Liver (tissue), 9 donors: Measurements from ENCODE around the gene SAMD8. TPM values are rescaled to one million over a fixed set of nuclear protein-coding genes. Genes with fewer than 3 reads are reported as not detected.

Source experiments
- DNase-seq: peaks from one replicate; pipeline ENCODE4 v3.0.0-alpha.2; 2017; ENCODE audit warnings: low spot score
- H3K27ac ChIP-seq, 2 donors: one replicate each; pipeline ENCODE4 v1.7.0; 2013; ENCODE audit warnings: inconsistent platforms in 2 of 2, low read length in 2 of 2, control low read depth in 1 of 2, low read depth in 1 of 2, mild to moderate bottlenecking in 1 of 2
- H3K27me3 ChIP-seq, 4 donors: one replicate each; pipeline versions ENCODE4 v1.6.1 to v1.7.0; 2013; ENCODE audit warnings: low read length in 3 of 4, inconsistent platforms in 1 of 4, mild to moderate bottlenecking in 1 of 4, moderate library complexity in 1 of 4; ENCODE audit not compliant: control insufficient read depth in 4 of 4, insufficient read depth in 4 of 4
- H3K36me3 ChIP-seq, 4 donors: one replicate each; pipeline versions ENCODE4 v1.6.1 to v1.7.0; 2013; ENCODE audit warnings: low read length in 3 of 4, mild to moderate bottlenecking in 3 of 4, low read depth in 1 of 4, moderate library complexity in 1 of 4; ENCODE audit not compliant: control insufficient read depth in 4 of 4, insufficient read depth in 3 of 4
- H3K4me1 ChIP-seq, 4 donors: one replicate each; pipeline versions ENCODE4 v1.6.1 to v1.7.0; 2013; ENCODE audit warnings: low read length in 3 of 4, mild to moderate bottlenecking in 3 of 4, moderate library complexity in 1 of 4; ENCODE audit not compliant: control insufficient read depth in 4 of 4, insufficient read depth in 4 of 4
- H3K4me3 ChIP-seq, 3 donors: one replicate each; pipeline versions ENCODE4 v1.6.1 to v1.7.0; 2013; ENCODE audit warnings: low read length in 3 of 3, control low read depth in 1 of 3, low read depth in 1 of 3, mild to moderate bottlenecking in 1 of 3
- H3K9ac ChIP-seq, 2 donors: one replicate each; pipeline ENCODE4 v1.7.0; 2013; ENCODE audit warnings: low read length in 2 of 2, mild to moderate bottlenecking in 2 of 2, moderate library complexity in 2 of 2, control low read depth in 1 of 2, low read depth in 1 of 2
- H3K9me3 ChIP-seq, 4 donors: one replicate each; pipeline versions ENCODE4 v1.6.1 to v1.7.0; 2013; ENCODE audit warnings: low read length in 3 of 4; ENCODE audit not compliant: control insufficient read depth in 4 of 4
- ATF3 ChIP-seq: IDR thresholded peaks from 2 replicates; pipeline ENCODE4 v1.6.1; 2016; ENCODE audit warnings: antibody characterized with exemption
- EGR1 ChIP-seq, 2 donors: IDR thresholded peaks; 2 replicates each; pipeline ENCODE4 v1.6.1; 2016 to 2018; ENCODE audit warnings: antibody characterized with exemption in 2 of 2, low read depth in 2 of 2
- FOXA1 ChIP-seq: IDR thresholded peaks from 2 replicates; pipeline ENCODE4 v1.6.1; 2016; ENCODE audit warnings: antibody characterized with exemption
- FOXA2 ChIP-seq: IDR thresholded peaks from 2 replicates; pipeline ENCODE4 v1.6.1; 2016; ENCODE audit warnings: antibody characterized with exemption
- GABPA ChIP-seq, 2 donors: IDR thresholded peaks in 1 of 2; conservative IDR thresholded peaks in 1 of 2; 2 replicates each; pipeline ENCODE4 v1.6.1; 2016; ENCODE audit warnings: antibody characterized with exemption in 2 of 2, mild to moderate bottlenecking in 1 of 2, moderate library complexity in 1 of 2
- HNF4A ChIP-seq, 2 donors: conservative IDR thresholded peaks; 2 replicates each; pipeline ENCODE4 v1.6.1; 2016; ENCODE audit warnings: antibody characterized with exemption in 2 of 2, mild to moderate bottlenecking in 2 of 2
- HNF4G ChIP-seq: IDR thresholded peaks from 2 replicates; pipeline ENCODE4 v1.6.1; 2016; ENCODE audit warnings: antibody characterized with exemption
- JUND ChIP-seq, 2 donors: IDR thresholded peaks; 2 replicates each; pipeline ENCODE4 v1.6.1; 2016; ENCODE audit warnings: antibody characterized with exemption in 2 of 2
- MAX ChIP-seq: IDR thresholded peaks from 2 replicates; pipeline ENCODE4 v1.6.1; 2016; ENCODE audit warnings: antibody characterized with exemption
- NR2F2 ChIP-seq: IDR thresholded peaks from 2 replicates; pipeline ENCODE4 v1.6.1; 2016; ENCODE audit warnings: antibody characterized with exemption
- RAD21 ChIP-seq, 2 donors: IDR thresholded peaks; 2 replicates each; pipeline ENCODE4 v1.6.1; 2016; ENCODE audit warnings: antibody characterized with exemption in 2 of 2, mild to moderate bottlenecking in 2 of 2
- REST ChIP-seq: IDR thresholded peaks from 2 replicates; pipeline ENCODE4 v1.6.1; 2016; ENCODE audit warnings: antibody characterized with exemption, mild to moderate bottlenecking
- RXRA ChIP-seq, 2 donors: IDR thresholded peaks; 2 replicates each; pipeline ENCODE4 v1.6.1; 2017 to 2018; ENCODE audit warnings: antibody characterized with exemption in 2 of 2, mild to moderate bottlenecking in 1 of 2
- SP1 ChIP-seq: IDR thresholded peaks from 2 replicates; pipeline ENCODE4 v1.6.1; 2018; ENCODE audit warnings: antibody characterized with exemption, mild to moderate bottlenecking
- TAF1 ChIP-seq: conservative IDR thresholded peaks from 2 replicates; pipeline ENCODE4 v1.6.1; 2016; ENCODE audit warnings: antibody characterized with exemption, mild to moderate bottlenecking
- YY1 ChIP-seq: IDR thresholded peaks from 2 replicates; pipeline ENCODE4 v1.6.1; 2016; ENCODE audit warnings: antibody characterized with exemption, mild to moderate bottlenecking
- WGBS: extraction: QIAGEN DNeasy Blood & Tissue Kit; methylation state at CpG from one replicate; pipeline ENCODE4 v1.1.7; 2013; 5-methylcytosine and 5-hydroxymethylcytosine counted together
- polyA plus RNA-seq, 2 donors: library from polyadenylated mRNA; stranded (reverse) in 1 of 2; unstranded in 1 of 2; fragments of 200-250 nt in 1 of 2; fragments of >200 nt in 1 of 2; fragmentation: Nextera tagmentation in 1 of 2; extraction: Ambion mirVana in 1 of 2; gene quantifications; one replicate each; pipeline versions ENCODE4 v1.2.1 to v1.2.3, GENCODE V29; 2013 to 2015
- total RNA-seq, 2 donors: library from RNA; depleted of rRNA; stranded (reverse); fragments of >200 nt; gene quantifications; one replicate each; pipeline ENCODE4 v1.2.3, GENCODE V29; 2014
- TF ChIP-seq, protein P1 (sequence below): IDR thresholded peaks from 2 replicates; pipeline ENCODE4 v1.6.1; 2016; ENCODE audit warnings: antibody characterized with exemption
- donor health status: healthy.
- donor health status: healthy.
- donor health status: healthy.
- donor health status: healthy.
- donor health status: healthy.

SAMD8 gene
- total and polyA plus RNA-seq, 4 donors, result 2.8 to 10.3 (median 4.1) TPM

- 81% methylated on average over 13 of the region's 13 CpGs for WGBS
Measured at GRCh38 chr10:75207079-75207856, 95.8 kb downstream of the SAMD8 start.

DNA sequence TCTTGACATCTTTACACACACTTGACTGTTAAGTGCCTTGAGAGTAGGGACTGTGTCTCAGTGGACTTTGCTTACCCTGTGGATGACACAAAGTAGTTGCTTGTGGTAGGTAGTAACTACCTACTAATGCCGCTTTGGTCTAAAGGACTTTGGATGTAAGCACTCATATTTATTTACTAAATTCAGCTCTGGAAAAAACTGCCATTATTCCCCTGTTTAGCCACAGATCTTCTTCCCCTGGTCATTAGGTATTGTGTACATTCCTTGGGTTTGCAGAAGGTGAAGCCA is 96.3 kb downstream of the SAMD8 start:
- WGBS, result 97% methylated on average over 1 of the region's 1 CpG
- Histone ChIP-seq H3K4me1 (peaks cover 2 to 21% (median 15%) of the 10 kb centered on the region in 4 donors), H3K9ac (no peak overlapping the region), H3K27me3 (no peaks in the 10 kb centered on the region), H3K9me3 (no peaks in the 10 kb centered on the region), H3K4me3 (no peak overlapping the region), H3K27ac (no peak overlapping the region), H3K36me3 (peaks cover 0 to under 1% (median 0%) of the 10 kb centered on the region in 4 donors)
- no peak for TF ChIP-seq HNF4A (conservative IDR thresholded peaks at IDR 0.05)
- TF ChIP-seq RXRA (IDR thresholded peaks at IDR 0.05), result no peak
- no peak for TF ChIP-seq GABPA (IDR thresholded peaks at IDR 0.05 in 1 of 2, conservative IDR thresholded peaks at IDR 0.05 in 1 of 2)
- no peak for TF ChIP-seq SP1
- no peak for TF ChIP-seq RAD21 (IDR thresholded peaks at IDR 0.05)
- TF ChIP-seq MAX, result no peak
- TF ChIP-seq TAF1, result no peak
- TF ChIP-seq, protein P1, sequence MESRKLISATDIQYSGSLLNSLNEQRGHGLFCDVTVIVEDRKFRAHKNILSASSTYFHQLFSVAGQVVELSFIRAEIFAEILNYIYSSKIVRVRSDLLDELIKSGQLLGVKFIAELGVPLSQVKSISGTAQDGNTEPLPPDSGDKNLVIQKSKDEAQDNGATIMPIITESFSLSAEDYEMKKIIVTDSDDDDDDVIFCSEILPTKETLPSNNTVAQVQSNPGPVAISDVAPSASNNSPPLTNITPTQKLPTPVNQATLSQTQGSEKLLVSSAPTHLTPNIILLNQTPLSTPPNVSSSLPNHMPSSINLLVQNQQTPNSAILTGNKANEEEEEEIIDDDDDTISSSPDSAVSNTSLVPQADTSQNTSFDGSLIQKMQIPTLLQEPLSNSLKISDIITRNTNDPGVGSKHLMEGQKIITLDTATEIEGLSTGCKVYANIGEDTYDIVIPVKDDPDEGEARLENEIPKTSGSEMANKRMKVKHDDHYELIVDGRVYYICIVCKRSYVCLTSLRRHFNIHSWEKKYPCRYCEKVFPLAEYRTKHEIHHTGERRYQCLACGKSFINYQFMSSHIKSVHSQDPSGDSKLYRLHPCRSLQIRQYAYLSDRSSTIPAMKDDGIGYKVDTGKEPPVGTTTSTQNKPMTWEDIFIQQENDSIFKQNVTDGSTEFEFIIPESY, result no peak
- TF ChIP-seq ATF3, result no peak
- no peak for TF ChIP-seq FOXA1
- TF ChIP-seq REST, result no peak
- no peak for TF ChIP-seq YY1
- no peak for TF ChIP-seq EGR1 (IDR thresholded peaks at IDR 0.05; ENCODE audit: low read depth in 2 of 2)
- TF ChIP-seq JUND (IDR thresholded peaks at IDR 0.05), result no peak
- TF ChIP-seq HNF4G, result no peak
- no peak for DNase-seq

More at GRCh38 chr10:75207079-75207856, 95.8 kb downstream of the SAMD8 start:
- Histone ChIP-seq H3K9ac (no peak overlapping the region), H3K27me3 (no peaks in the 10 kb centered on the region), H3K4me3 (no peak overlapping the region), H3K9me3 (no peaks in the 10 kb centered on the region), H3K4me1 (peaks cover 0 to 16% (median 12%) of the 10 kb centered on the region in 4 donors), H3K36me3 (no peaks in the 10 kb centered on the region), H3K27ac (no peak overlapping the region)
- TF ChIP-seq YY1, result no peak
- TF ChIP-seq TAF1, result no peak
- no peak for TF ChIP-seq HNF4A (conservative IDR thresholded peaks at IDR 0.05)
- TF ChIP-seq FOXA2, result no peak
- TF ChIP-seq NR2F2, result no peak
- TF ChIP-seq MAX, result no peak
- no peak for TF ChIP-seq HNF4G
- no peak for TF ChIP-seq SP1
- TF ChIP-seq ATF3, result no peak
- no peak for TF ChIP-seq JUND (IDR thresholded peaks at IDR 0.05)
- TF ChIP-seq, protein P1, result no peak
- DNase-seq, result no peak
